GM18520 (cell line): Measurements from ENCODE around the gene KIR3DL3.
"Not testable (repeated sequence)": the region's sequence is repeated elsewhere in the genome, so short reads cannot be mapped to it uniquely, and the experiment has no call there.

Experiments used
- ATAC-seq: cut with Tn5 transposase; IDR thresholded peaks from one replicate; pipeline ENCODE4 v1.9.1; 2021; ENCODE audit not compliant: unreplicated experiment

Gene KIR3DL3

GRCh38 chr19:54729416-54730188 lies 5.4 kb downstream of the KIR3DL3 start:
- ATAC-seq, result no peak

GRCh38 chr19:54731191-54731590 lies 6.9 kb downstream of the KIR3DL3 start:
- ATAC-seq, result no peak

DNA sequence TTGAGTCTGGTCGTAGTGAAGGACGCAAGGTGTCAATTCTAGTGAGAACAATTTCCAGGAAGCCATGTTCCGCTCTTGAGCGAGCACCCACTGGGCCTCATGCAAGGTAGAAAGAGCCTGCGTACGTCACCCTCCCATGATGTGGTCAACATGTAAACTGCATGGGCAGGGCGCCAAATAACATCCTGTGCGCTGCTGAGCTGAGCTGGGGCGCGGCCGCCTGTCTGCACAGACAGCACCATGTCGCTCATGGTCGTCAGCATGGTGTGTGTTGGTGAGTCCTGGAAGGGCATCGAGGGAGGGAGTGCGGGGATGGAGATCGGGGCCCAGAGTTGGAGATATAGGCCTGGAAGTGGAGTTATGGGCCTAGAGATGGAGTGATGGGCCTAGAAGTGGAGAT lies 14.1 kb downstream of the KIR3DL3 start, which contains the start of gene KIR2DL3:
KIR2DL3 (plus strand) TSS at position 208 of the 400 bp plus-strand sequence; CDS start at position 241, 33 bp downstream.
- not testable (repeated sequence) for ATAC-seq

DNA sequence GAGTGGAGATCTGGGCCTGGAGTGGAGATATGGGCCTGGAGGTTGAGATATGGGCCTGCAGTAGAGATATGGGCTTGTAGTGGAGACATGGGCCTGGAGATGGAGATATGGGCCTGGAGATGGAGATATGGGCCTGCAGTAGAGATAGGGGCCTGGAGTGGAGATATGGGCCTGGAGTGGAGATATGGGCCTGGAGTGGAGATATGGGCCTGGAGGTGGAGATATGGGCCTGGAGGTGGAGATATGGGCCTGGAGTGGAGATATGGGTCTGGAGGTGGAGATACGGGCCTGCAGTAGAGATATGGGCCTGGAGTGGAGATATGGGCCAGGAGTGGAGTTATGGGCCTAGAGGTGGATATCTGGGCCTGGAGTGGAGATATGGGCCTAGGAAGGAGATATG lies 14.5 kb downstream of the KIR3DL3 start:
- no peak for ATAC-seq

- no peak for ATAC-seq
These were observed 15.6 kb downstream of the KIR3DL3 start for GRCh38 chr19:54739587-54740497.

- ATAC-seq, result not testable (repeated sequence)
These were observed 17.7 kb downstream of the KIR3DL3 start for GRCh38 chr19:54741950-54742349.

DNA sequence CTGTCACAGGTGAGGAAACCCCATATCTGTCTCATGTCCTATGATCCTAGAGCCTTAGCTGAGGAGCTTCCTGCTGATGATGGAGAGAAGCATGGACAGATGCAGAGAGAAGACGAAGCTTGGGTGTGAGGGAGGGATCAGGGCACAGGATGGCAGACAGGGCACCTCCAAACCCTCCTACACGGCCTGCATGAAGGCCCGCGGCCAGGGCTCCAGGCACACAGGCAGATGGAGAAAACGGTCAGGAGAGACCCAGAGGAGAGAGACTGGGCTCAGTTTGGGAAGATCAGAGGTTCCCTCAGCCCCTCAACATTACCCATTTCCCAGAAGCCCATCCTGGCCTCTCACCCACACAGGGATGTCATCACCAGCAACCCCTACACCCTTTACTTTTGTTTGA lies 19.8 kb downstream of the KIR3DL3 start:
- not testable (repeated sequence) for ATAC-seq

GRCh38 chr19:54747614-54748322 lies 23.5 kb downstream of the KIR3DL3 start:
- not testable (repeated sequence) for ATAC-seq

DNA sequence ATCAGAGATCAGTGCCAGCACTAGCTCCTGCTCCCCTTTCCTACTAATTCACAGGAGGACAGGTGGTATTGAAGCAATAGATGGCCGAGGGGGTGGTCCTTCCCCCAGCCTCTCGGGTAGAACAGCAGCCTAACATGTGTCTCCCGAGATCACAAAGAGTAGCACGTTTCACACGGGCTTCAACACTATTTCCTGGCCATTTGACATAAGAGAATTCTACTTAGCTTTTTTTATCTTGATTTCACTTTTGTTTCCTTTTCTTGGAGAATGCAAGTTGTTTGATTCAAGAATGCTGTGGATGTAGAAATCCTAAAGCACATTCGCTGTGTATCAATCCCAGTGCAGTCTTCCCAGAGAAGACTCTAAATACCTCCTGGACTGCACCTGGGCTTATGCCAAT lies 26.0 kb downstream of the KIR3DL3 start:
- ATAC-seq, result not testable (repeated sequence)

DNA sequence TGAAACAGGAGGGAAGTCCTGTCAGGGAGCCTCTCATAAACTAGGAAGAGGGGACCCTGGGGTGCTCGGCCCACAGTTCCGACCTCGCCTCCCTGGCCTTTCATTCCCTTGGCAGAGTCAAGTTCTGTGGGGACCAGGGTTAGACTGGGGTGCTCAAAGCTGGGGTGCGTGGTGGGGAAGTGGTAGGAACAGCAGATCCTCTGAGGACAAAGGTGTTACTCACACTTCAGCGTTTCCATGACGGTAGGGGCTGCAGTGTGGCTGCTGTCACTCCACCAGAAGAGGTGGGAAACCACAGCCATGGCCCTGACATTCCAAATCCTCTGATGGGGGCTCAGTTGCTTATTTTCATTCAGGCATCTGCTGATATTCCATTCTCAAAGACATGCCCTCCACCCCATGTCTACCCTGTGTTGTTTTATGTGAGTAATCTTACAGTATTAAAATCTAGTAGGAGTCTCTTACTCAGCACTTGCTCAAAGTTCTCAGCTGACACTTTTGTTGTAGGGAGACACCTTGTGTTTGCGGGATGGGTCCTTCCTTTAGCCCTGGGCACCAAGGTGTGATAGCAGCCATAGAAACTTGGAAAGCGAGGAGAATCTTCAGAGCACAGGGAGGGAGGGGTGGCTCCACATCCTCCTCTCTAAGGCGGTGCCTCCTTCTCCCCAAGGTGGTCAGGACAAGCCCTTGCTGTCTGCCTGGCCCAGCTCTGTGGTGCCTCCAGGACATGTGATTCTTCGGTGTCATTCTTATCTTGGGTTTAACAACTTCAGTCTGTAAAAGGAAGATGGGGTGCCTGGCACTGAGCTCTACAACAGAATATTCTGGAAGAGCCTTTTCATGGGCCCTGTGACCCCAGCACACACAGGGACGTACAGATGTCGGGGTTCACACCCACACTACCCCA lies 32.2 kb downstream of the KIR3DL3 start:
- not testable (repeated sequence) for ATAC-seq

DNA sequence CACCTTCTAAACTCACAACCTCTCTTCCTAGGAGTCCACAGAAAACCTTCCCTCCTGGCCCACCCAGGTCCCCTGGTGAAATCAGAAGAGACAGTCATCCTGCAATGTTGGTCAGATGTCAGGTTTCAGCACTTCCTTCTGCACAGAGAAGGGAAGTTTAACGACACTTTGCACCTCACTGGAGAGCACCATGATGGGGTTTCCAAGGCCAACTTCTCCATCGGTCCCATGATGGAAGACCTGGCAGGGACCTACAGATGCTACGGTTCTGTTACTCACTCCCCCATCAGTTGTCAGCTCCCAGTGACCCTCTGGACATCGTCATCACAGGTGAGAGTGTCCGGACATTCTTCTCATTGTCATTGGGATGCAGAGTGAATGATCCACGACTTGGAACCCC lies 34.3 kb downstream of the KIR3DL3 start:
- ATAC-seq, result not testable (repeated sequence)

DNA sequence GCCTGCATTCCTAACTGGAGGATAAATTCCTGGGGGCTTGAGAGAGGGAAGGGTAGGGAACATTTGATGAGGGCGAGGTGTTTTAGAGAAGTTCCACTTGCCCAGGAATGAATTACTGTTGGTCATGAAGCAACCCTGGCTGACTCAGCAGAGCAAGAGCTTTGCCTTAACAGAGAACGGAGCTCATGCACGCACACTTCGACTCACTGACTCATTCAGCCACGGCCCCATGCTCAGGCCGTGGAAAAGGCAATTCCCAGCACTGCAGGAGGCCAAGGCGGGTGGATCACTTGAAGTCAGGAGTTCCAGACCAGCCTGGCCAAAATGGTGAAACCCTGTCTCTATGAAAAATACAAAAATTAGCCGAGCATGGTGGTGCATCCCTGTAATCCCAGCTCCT lies 40.0 kb downstream of the KIR3DL3 start:
- not testable (repeated sequence) for ATAC-seq

DNA sequence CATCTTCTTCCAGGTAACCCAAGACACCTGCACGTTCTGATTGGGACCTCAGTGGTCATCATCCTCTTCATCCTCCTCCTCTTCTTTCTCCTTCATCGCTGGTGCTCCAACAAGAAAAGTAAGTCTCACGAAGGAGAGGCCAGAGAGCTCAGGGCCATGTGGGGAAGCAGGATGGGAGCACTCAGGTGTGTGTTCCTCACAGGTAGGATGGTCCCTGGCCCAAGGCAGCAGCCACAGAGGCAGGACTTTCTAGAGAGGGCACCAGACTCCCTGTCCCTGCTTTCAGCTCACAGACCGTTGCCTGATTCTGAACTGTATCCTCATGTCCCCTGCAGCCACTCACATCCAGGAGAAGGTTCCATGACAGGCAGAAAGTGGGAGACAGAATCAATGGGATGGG lies 42.2 kb downstream of the KIR3DL3 start:
- ATAC-seq, result not testable (repeated sequence)

DNA sequence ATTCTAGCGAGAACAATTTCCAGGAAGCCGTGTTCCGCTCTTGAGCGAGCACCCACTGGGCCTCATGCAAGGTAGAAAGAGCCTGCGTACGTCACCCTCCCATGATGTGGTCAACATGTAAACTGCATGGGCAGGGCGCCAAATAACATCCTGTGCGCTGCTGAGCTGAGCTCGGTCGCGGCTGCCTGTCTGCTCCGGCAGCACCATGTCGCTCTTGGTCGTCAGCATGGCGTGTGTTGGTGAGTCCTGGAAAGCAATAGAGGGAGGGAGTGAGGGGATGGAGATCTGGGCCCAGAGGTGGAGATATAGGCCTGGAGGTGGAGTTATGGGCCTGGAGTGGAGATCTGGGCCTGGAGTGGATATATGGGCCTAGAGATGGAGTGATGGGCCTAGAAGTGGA lies 45.4 kb downstream of the KIR3DL3 start, which contains the start of gene KIR2DL1:
KIR2DL1 (plus strand) TSS at position 148 of the 400 bp plus-strand sequence; CDS start at position 206, 58 bp downstream.
- ATAC-seq, result not testable (repeated sequence)

DNA sequence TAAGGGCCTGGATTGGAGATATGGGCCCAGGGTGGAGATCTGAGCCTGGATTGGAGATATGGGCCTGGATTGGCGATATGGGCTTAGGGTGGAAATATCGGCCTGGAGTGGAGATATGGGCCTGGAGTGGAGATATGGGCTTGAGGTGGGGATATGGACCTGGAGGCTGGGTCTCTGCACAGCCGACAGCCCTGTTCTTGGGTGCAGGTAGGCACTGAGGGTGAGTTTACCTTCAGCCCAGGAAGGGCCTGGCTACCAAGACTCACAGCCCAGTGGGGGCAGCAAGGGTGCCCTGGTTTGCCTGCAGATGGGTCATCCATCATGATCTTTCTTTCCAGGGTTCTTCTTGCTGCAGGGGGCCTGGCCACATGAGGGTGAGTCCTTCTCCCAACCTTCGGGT lies 46.3 kb downstream of the KIR3DL3 start:
- not testable (repeated sequence) for ATAC-seq

DNA sequence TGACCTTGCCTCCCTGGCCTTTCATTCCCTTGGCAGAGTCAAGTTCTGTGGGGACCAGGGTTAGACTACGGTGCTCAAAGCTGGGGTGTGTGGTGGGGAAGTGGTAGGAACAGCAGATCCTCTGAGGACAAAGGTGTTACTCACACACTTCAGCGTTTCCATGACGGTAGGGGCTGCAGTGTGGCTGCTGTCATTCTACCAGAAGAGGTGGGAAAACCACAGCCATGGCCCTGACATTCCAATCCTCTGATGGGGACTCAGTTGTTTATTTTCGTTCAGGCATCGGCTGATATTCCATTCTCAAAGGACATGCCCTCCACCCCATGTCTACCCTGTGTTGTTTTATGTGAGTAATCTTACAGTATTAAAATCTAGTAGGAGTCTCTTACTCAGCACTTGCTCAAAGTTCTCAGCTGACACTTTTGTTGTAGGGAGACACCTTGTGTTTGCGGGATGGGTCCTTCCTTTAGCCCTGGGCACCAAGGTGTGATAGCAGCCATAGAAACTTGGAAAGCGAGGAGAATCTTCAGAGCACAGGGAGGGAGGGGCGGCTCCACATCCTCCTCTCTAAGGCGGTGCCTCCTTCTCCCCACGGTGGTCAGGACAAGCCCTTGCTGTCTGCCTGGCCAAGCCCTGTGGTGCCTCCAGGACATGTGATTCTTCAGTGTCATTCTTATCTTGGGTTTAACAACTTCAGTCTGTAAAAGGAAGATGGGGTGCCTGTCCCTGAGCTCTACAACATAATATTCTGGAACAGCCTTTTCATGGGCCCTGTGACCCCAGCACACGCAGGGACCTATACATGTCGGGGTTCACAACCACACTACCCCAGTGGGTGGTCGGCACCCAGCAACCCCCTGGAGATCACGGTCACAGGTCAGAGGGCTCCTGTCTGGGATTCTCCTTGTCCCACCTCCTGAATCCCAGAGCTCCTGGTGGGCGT lies 47.0 kb downstream of the KIR3DL3 start:
- not testable (repeated sequence) for ATAC-seq

DNA sequence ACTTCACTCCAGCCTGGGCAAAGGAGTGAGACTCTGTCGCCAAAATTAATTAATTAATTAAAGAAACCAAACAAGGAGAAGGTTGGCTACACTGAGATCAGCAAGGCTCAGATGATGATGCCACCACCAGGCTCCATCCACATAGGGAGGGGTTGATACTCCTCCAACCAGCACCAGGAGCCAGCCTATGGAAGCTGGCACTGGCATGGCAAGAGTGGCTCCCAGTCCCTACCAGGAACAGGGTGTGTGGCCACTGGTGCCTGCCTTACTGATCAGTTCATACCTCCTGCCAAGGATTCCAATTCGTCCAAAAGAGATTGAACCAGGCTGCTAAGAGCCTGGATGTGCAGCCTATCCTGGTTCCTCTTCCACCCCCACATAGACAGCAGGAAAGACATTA lies 48.4 kb downstream of the KIR3DL3 start:
- not testable (repeated sequence) for ATAC-seq

DNA sequence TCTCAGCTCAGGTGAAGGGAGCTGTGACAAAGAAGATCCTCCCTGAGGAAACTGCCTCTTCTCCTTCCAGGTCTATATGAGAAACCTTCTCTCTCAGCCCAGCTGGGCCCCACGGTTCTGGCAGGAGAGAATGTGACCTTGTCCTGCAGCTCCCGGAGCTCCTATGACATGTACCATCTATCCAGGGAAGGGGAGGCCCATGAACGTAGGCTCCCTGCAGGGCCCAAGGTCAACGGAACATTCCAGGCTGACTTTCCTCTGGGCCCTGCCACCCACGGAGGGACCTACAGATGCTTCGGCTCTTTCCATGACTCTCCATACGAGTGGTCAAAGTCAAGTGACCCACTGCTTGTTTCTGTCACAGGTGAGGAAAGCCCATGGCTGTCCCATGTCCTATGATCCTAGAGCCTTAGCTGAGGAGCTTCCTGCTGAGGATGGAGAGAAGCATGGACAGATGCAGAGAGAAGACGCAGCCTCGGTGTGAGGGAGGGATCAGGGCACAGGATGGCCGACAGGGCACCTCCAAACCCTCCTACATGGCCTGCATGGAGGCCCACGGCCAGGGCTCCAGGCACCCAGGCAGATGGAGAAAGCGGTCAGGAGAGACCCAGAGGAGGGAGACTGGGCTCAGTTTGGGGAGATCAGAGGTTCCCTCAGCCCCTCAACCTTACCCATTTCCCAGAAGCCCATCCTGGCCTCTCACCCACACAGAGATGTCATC lies 51.0 kb downstream of the KIR3DL3 start:
- ATAC-seq, result not testable (repeated sequence)
